Heart left ventricle (tissue), 13 donors: ENCODE measurements around the gene TTC7B.

Experiments used
- POLR2A ChIP-seq, 2 donors: fragments of 450-650 bp; IDR thresholded peaks; one replicate each; pipeline ENCODE4 v1.6.1; 2017; ENCODE audit warnings: antibody characterized with exemption in 2 of 2, mild to moderate bottlenecking in 2 of 2, moderate library complexity in 2 of 2
- TF ChIP-seq, protein P1 (sequence below), 12 donors: fragments of 200-600 bp; sonication (generic) in 4 of 12; IDR thresholded peaks; one replicate each; pipeline versions ENCODE4 v1.5.0 to v1.8.0; 2018 to 2022; ENCODE audit warnings: antibody characterized with exemption in 12 of 12, mild to moderate bottlenecking in 5 of 12
- donor health status: ischemic (EF 13 %, LVEDD 7.1; RV severe dilation, severe dysfunction).
- donor health status: DM: no; HTN: yes; CAD: no.
- donor health status: DM: no; HTN: no; CAD: no.
- donor health status: ischemic (EF 25% LVEDD 6.9; RV normal size, moderate dysfunction).
- donor health status: ischemic (EF 25% LVEDD 5.7; RV mildly dilated, moderate dysfunction).
- donor health status: ischemic (EF 35%, LVEDD 5.7; RV mildly dilated, moderate dysfunction).
- donor health status: nonischemic (EF 11% LVEDD 7.7; RV severe dilation, severe dysfunction).
- donor health status: DM: yes; HTN: yes; CAD: no.
- donor health status: PGD.
- donor health status: ischemic (EF 29% LVEDD 5.4; RV normal size, mild dysfunction).
- donor health status: nonischemic (EF 23%, LVEDD 6.1; RV moderate dilation, normal function).

DNA sequence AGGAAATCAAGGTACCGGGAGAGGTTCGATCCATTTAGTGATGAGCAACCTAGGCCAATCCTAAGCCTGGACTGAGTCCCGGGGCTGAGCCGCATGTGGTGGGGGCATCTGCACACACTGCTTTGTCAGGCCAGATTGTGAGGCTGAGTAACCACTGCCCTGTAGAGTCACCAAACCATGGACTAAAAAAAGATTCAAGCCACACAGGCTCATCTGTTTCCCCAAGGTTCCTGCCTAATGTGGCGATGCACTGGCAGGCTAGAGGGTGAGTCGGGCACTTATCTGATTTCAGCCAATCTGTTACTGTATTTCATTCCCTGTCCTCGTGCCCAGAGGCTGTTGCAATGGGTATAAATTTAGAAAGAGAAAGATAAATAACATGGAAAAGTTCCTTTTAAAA is 140.8 kb downstream of the TTC7B start:
- TF ChIP-seq POLR2A (IDR thresholded peaks at IDR 0.05), result no peak
- TF ChIP-seq, protein P1, sequence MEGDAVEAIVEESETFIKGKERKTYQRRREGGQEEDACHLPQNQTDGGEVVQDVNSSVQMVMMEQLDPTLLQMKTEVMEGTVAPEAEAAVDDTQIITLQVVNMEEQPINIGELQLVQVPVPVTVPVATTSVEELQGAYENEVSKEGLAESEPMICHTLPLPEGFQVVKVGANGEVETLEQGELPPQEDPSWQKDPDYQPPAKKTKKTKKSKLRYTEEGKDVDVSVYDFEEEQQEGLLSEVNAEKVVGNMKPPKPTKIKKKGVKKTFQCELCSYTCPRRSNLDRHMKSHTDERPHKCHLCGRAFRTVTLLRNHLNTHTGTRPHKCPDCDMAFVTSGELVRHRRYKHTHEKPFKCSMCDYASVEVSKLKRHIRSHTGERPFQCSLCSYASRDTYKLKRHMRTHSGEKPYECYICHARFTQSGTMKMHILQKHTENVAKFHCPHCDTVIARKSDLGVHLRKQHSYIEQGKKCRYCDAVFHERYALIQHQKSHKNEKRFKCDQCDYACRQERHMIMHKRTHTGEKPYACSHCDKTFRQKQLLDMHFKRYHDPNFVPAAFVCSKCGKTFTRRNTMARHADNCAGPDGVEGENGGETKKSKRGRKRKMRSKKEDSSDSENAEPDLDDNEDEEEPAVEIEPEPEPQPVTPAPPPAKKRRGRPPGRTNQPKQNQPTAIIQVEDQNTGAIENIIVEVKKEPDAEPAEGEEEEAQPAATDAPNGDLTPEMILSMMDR (IDR thresholded peaks at IDR 0.05), result no peak
